ENCODE results near the gene PIGT.

The PIGT gene

GRCh38 chr20:45415822-45416637 lies at the start of gene PIGT:
PIGT (plus strand) TSS chr20:45416141; CDS start chr20:45416157, 16 bp downstream.
- TF ChIP-seq RAD21 (IDR thresholded peaks at IDR 0.05; ENCODE audit: low read depth) (no peak), MAX (IDR thresholded peaks at IDR 0.05) (peak; percentile 74; the same call in 1 of the 2 replicates), EP300 (IDR thresholded peaks at IDR 0.05; ENCODE audit: borderline replicate concordance) (no peak), NFIC (IDR thresholded peaks at IDR 0.05) (no peak; the same call in 1 of the 2 replicates), TEAD4 (IDR thresholded peaks at IDR 0.05) (no peak), FOXM1 (IDR thresholded peaks at IDR 0.05; ENCODE audit: borderline replicate concordance, low read depth) (no peak), TCF12 (IDR thresholded peaks at IDR 0.05; ENCODE audit: low read depth) (peak; percentile 35; the same call in 1 of the 2 replicates), CEBPB (IDR thresholded peaks at IDR 0.05) (no peak), REST (IDR thresholded peaks at IDR 0.05; ENCODE audit: low read depth) (no peak), EGR1 (IDR thresholded peaks at IDR 0.05) (no peak), CREB1 (IDR thresholded peaks at IDR 0.05; ENCODE audit: low read depth) (peak; percentile 67), ZBTB7A (IDR thresholded peaks at IDR 0.05; ENCODE audit: low read depth) (no peak), USF1 (IDR thresholded peaks at IDR 0.05) (no peak), TAF1 (IDR thresholded peaks at IDR 0.05; ENCODE audit: low read depth) (peak; percentile 82), YY1 (IDR thresholded peaks at IDR 0.05; ENCODE audit: low read depth) (peak; percentile 96)

GRCh38 chr20:45366192-45366591 lies 49.7 kb upstream of the PIGT start:
- TF ChIP-seq MAX (IDR thresholded peaks at IDR 0.05): no peak
- no peak for TF ChIP-seq TAF1 (IDR thresholded peaks at IDR 0.05; ENCODE audit: low read depth)
- TF ChIP-seq CEBPB (IDR thresholded peaks at IDR 0.05): no peak
- no peak for TF ChIP-seq EGR1 (IDR thresholded peaks at IDR 0.05)
- no peak for TF ChIP-seq ZBTB7A (IDR thresholded peaks at IDR 0.05; ENCODE audit: low read depth)
- no peak for TF ChIP-seq YY1 (IDR thresholded peaks at IDR 0.05; ENCODE audit: low read depth)
- no peak for TF ChIP-seq NFIC (IDR thresholded peaks at IDR 0.05)

GRCh38 chr20:45366631-45367030 lies 49.3 kb upstream of the PIGT start:
- no peak for TF ChIP-seq NFIC (IDR thresholded peaks at IDR 0.05)
- no peak for TF ChIP-seq CEBPB (IDR thresholded peaks at IDR 0.05)
- TF ChIP-seq YY1 (IDR thresholded peaks at IDR 0.05; ENCODE audit: low read depth): no peak
- no peak for TF ChIP-seq EP300 (IDR thresholded peaks at IDR 0.05; ENCODE audit: borderline replicate concordance)
- TF ChIP-seq USF1 (IDR thresholded peaks at IDR 0.05): no peak
- no peak for TF ChIP-seq MAX (IDR thresholded peaks at IDR 0.05)
- no peak for TF ChIP-seq RAD21 (IDR thresholded peaks at IDR 0.05; ENCODE audit: low read depth)
- no peak for TF ChIP-seq TEAD4 (IDR thresholded peaks at IDR 0.05)
- no peak for TF ChIP-seq CREB1 (IDR thresholded peaks at IDR 0.05; ENCODE audit: low read depth)
- TF ChIP-seq EGR1 (IDR thresholded peaks at IDR 0.05): no peak
- no peak for TF ChIP-seq ZBTB7A (IDR thresholded peaks at IDR 0.05; ENCODE audit: low read depth)
- TF ChIP-seq FOXM1 (IDR thresholded peaks at IDR 0.05; ENCODE audit: borderline replicate concordance, low read depth): no peak
- no peak for TF ChIP-seq TCF12 (IDR thresholded peaks at IDR 0.05; ENCODE audit: low read depth)
- TF ChIP-seq REST (IDR thresholded peaks at IDR 0.05; ENCODE audit: low read depth): no peak
- no peak for TF ChIP-seq TAF1 (IDR thresholded peaks at IDR 0.05; ENCODE audit: low read depth)

- TF ChIP-seq CEBPB (IDR thresholded peaks at IDR 0.05) (no peak), REST (IDR thresholded peaks at IDR 0.05; ENCODE audit: low read depth) (no peak), FOXM1 (IDR thresholded peaks at IDR 0.05; ENCODE audit: borderline replicate concordance, low read depth) (no peak), TAF1 (IDR thresholded peaks at IDR 0.05; ENCODE audit: low read depth) (no peak), CREB1 (IDR thresholded peaks at IDR 0.05; ENCODE audit: low read depth) (no peak), RAD21 (IDR thresholded peaks at IDR 0.05; ENCODE audit: low read depth) (no peak), ZBTB7A (IDR thresholded peaks at IDR 0.05; ENCODE audit: low read depth) (no peak), TEAD4 (IDR thresholded peaks at IDR 0.05) (no peak), YY1 (IDR thresholded peaks at IDR 0.05; ENCODE audit: low read depth) (no peak), EGR1 (IDR thresholded peaks at IDR 0.05) (no peak), NFIC (IDR thresholded peaks at IDR 0.05) (no peak), TCF12 (IDR thresholded peaks at IDR 0.05; ENCODE audit: low read depth) (no peak), EP300 (IDR thresholded peaks at IDR 0.05; ENCODE audit: borderline replicate concordance) (no peak), MAX (IDR thresholded peaks at IDR 0.05) (no peak), USF1 (IDR thresholded peaks at IDR 0.05) (no peak)
Measured at GRCh38 chr20:45367126-45367525, 48.8 kb upstream of the PIGT start.
